T-helper 2 cell treated with Interferon-gamma antibody and Interleukin-4, amounts not matched to agents 5 μg/mL and 100 μg/mL, for 36 hours (primary cell): Measurements from ENCODE around the gene RFXAP.

ENCODE experiments used
- DNase-seq: peaks from one replicate; pipeline ENCODE4 v3.0.0; 2021; ENCODE audit warnings: low spot score
- H3K27ac Mint-ChIP-seq: one replicate; pipeline ENCODE4 v1.8.0; 2021; ENCODE audit warnings: mild to moderate bottlenecking, mixed read lengths
- H3K27me3 Mint-ChIP-seq: one replicate; pipeline ENCODE4 v1.8.0; 2021; ENCODE audit warnings: low read depth, mixed read lengths
- H3K36me3 Mint-ChIP-seq: one replicate; pipeline ENCODE4 v1.8.0; 2021; ENCODE audit warnings: low read depth, mixed read lengths
- H3K4me1 Mint-ChIP-seq: one replicate; pipeline ENCODE4 v1.8.0; 2021; ENCODE audit warnings: low read depth, mixed read lengths
- H3K4me3 Mint-ChIP-seq: one replicate; pipeline ENCODE4 v1.8.0; 2022; ENCODE audit warnings: mild to moderate bottlenecking, moderate library complexity, mixed read lengths
- H3K9me3 Mint-ChIP-seq: one replicate; pipeline ENCODE4 v1.8.0; 2021; ENCODE audit warnings: mixed read lengths

The RFXAP gene

GRCh38 chr13:36795463-36795862, 23.6 kb upstream of the RFXAP start:
- Mint-ChIP-seq H3K9me3 (no peaks in the 10 kb centered on the region), H3K36me3 (no peaks in the 10 kb centered on the region), H3K27ac (no peak overlapping the region), H3K4me1 (no peaks in the 10 kb centered on the region), H3K27me3 (peaks cover 10% of the 10 kb centered on the region), H3K4me3 (no peak overlapping the region)
- DNase-seq, result no peak

- H3K4me3 Mint-ChIP-seq, result no peak overlapping the region
- peaks cover 11% of the 10 kb centered on the region for H3K27me3 Mint-ChIP-seq
- no peak for DNase-seq
- H3K27ac Mint-ChIP-seq, result no peak overlapping the region
- H3K36me3 Mint-ChIP-seq, result no peaks in the 10 kb centered on the region
- H3K9me3 Mint-ChIP-seq, result no peaks in the 10 kb centered on the region
- no peaks in the 10 kb centered on the region for H3K4me1 Mint-ChIP-seq
Observed at GRCh38 chr13:36796052-36796451, 23.0 kb upstream of the RFXAP start.

- H3K36me3 Mint-ChIP-seq, result no peaks in the 10 kb centered on the region
- no peak overlapping the region for H3K4me3 Mint-ChIP-seq
Observed at GRCh38 chr13:36801035-36801434, 18.0 kb upstream of the RFXAP start.

DNA sequence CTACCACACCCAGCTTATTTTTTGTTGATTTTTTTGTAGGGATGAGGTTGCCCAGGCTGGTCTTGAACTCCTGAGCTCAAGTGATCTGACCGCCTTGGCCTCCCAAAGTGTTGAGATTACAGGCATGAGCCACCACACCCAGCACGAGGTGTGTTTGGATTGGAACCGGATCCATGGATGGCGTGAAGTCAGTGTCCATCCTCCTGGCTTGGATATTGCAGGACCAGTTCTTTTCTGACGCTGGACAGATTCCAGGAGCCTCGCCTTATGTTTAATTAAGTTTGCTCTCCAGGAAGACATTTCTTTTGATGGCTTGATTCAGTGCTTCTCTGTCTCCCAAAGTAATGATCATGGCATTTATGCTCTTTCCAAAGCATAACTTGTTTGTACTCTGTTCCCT, 14.4 kb upstream of the RFXAP start:
- Mint-ChIP-seq H3K9me3 (no peaks in the 10 kb centered on the region), H3K4me1 (no peaks in the 10 kb centered on the region), H3K36me3 (no peaks in the 10 kb centered on the region), H3K27me3 (peaks cover 22% of the 10 kb centered on the region), H3K4me3 (no peak overlapping the region), H3K27ac (no peak overlapping the region)
- DNase-seq, result no peak

More at GRCh38 chr13:36801035-36801434, 18.0 kb upstream of the RFXAP start:
- no peaks in the 10 kb centered on the region for H3K9me3 Mint-ChIP-seq
- H3K27me3 Mint-ChIP-seq, result peaks cover 21% of the 10 kb centered on the region
- no peak overlapping the region for H3K27ac Mint-ChIP-seq
- no peaks in the 10 kb centered on the region for H3K4me1 Mint-ChIP-seq
- no peak for DNase-seq

- no peaks in the 10 kb centered on the region for H3K36me3 Mint-ChIP-seq
- no peak overlapping the region for H3K27ac Mint-ChIP-seq
- no peak for DNase-seq
- peaks cover 25% of the 10 kb centered on the region for H3K27me3 Mint-ChIP-seq
- H3K4me3 Mint-ChIP-seq, result no peak overlapping the region
- H3K4me1 Mint-ChIP-seq, result no peaks in the 10 kb centered on the region
- no peaks in the 10 kb centered on the region for H3K9me3 Mint-ChIP-seq
Observed at GRCh38 chr13:36806102-36806501, 12.9 kb upstream of the RFXAP start.

GRCh38 chr13:36807616-36808015, 11.4 kb upstream of the RFXAP start:
- no peaks in the 10 kb centered on the region for H3K9me3 Mint-ChIP-seq
- H3K27ac Mint-ChIP-seq, result no peak overlapping the region
- DNase-seq, result no peak
- H3K4me1 Mint-ChIP-seq, result no peaks in the 10 kb centered on the region
- H3K27me3 Mint-ChIP-seq, result peaks cover 37% of the 10 kb centered on the region
- no peaks in the 10 kb centered on the region for H3K36me3 Mint-ChIP-seq
- no peak overlapping the region for H3K4me3 Mint-ChIP-seq

DNA sequence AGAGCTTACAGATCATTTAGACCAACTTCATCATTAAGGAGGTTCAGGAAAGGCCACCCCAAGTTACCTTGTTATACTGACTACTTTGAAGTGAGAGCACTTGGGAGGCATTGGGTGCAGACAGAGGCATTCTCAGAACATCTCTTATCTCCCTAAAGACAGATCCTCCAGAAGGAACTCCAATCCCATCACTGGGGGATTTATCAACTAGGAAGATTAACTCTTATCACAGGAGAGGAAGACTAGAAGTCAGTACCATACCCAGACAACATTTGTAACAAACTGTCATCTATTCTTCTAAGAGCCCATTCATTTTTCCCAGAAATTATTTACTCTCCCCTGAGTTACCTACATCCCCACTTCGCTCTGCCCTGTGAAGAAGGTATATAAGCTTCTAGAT, 5.8 kb upstream of the RFXAP start:
- H3K27ac Mint-ChIP-seq, result no peak overlapping the region
- peaks cover 46% of the 10 kb centered on the region for H3K27me3 Mint-ChIP-seq
- H3K9me3 Mint-ChIP-seq, result no peaks in the 10 kb centered on the region
- DNase-seq, result no peak
- H3K4me1 Mint-ChIP-seq, result peaks cover 3% of the 10 kb centered on the region
- H3K4me3 Mint-ChIP-seq, result no peak overlapping the region
- no peaks in the 10 kb centered on the region for H3K36me3 Mint-ChIP-seq

- Mint-ChIP-seq H3K27ac (no peak overlapping the region), H3K36me3 (no peaks in the 10 kb centered on the region), H3K4me3 (no peak overlapping the region), H3K9me3 (no peaks in the 10 kb centered on the region), H3K4me1 (peaks cover 9% of the 10 kb centered on the region), H3K27me3 (peaks cover 46% of the 10 kb centered on the region)
- DNase-seq, result no peak
Observed at GRCh38 chr13:36814465-36814864, 4.6 kb upstream of the RFXAP start.

- Mint-ChIP-seq H3K4me1 (peaks cover 11% of the 10 kb centered on the region), H3K4me3 (no peak overlapping the region), H3K27me3 (peaks cover 43% of the 10 kb centered on the region), H3K27ac (no peak overlapping the region), H3K36me3 (peaks cover 3% of the 10 kb centered on the region), H3K9me3 (no peaks in the 10 kb centered on the region)
- DNase-seq, result no peak
Observed at GRCh38 chr13:36815062-36815461, 4.0 kb upstream of the RFXAP start.

DNA sequence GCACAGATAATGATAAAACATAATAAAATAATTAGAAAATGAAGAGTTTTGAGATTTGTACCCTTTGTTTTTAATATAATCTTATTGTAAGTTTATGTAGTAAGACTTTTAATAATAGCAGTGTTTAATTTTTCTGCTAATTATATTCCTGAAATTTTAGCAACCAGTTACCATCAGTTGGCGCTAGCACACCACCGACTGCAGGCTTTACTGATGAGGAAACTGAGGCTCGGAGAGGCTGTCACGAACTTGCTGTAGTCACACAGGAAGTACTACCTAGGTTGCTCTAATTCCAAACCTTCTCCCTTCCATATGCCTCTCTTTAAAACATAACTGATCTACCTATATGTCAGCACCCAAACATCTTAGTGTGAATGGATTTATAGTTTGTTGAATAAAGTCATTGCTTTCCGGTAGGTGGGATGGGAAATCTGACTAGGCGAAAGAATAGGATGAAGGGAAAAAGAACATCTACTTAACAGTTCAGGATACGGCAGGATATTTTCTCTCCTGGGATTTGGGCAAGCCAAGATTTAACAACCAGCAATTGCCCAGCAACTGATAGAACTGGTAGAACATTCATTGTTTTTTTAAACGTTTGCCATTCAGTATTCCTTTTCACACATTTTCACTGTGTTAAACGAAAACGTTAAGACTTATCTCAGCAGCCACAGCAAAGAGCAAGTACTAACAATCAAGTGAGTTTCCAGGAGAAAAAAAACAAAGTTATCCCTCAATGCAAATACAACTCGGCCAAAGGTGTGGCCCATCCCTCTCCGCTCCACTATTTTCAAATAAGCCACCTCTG, 822 bp upstream of the RFXAP start:
- DNase-seq, result no peak
- Mint-ChIP-seq H3K4me3 (peak overlapping the region; percentile 90), H3K27me3 (peaks cover 27% of the 10 kb centered on the region), H3K36me3 (peaks cover 10% of the 10 kb centered on the region), H3K4me1 (peaks cover 35% of the 10 kb centered on the region), H3K9me3 (no peaks in the 10 kb centered on the region), H3K27ac (peak overlapping the region; percentile 89)

GRCh38 chr13:36819739-36820090, 693 bp downstream of the RFXAP start:
- Mint-ChIP-seq H3K27me3 (peaks cover 14% of the 10 kb centered on the region), H3K4me3 (peak overlapping the region; percentile 90), H3K4me1 (peaks cover 46% of the 10 kb centered on the region), H3K27ac (peak overlapping the region; percentile 89), H3K9me3 (no peaks in the 10 kb centered on the region), H3K36me3 (peaks cover 16% of the 10 kb centered on the region)
- DNase-seq, result peak; percentile 31

DNA sequence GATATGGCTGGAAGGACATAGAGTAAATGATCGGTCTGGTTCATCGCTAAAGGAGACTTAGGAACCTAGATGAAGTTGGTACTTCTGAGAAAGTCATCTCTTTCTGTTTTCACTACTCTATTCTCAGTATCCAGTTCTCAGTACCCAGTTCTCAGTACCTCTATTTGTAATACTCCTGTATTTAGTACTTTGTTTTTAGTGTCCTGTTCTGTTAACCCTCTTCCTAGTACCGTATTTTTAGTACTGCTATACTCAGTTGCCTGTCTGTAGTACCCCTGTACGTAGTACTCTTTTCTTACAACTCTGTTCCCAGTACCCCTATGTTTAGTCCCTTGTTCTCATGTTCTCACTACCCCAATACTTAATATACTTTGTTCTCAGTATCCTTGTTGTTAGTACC, 1.2 kb downstream of the RFXAP start:
- H3K36me3 Mint-ChIP-seq, result peaks cover 19% of the 10 kb centered on the region
- H3K27me3 Mint-ChIP-seq, result peaks cover 9% of the 10 kb centered on the region
- no peak for DNase-seq
- peaks cover 51% of the 10 kb centered on the region for H3K4me1 Mint-ChIP-seq
- H3K27ac Mint-ChIP-seq, result peak overlapping the region; percentile 89
- no peaks in the 10 kb centered on the region for H3K9me3 Mint-ChIP-seq
- H3K4me3 Mint-ChIP-seq, result peak overlapping the region; percentile 90

- Mint-ChIP-seq H3K4me3 (peak overlapping the region; percentile 22), H3K27ac (no peak overlapping the region), H3K27me3 (no peaks in the 10 kb centered on the region), H3K4me1 (peaks cover 49% of the 10 kb centered on the region), H3K36me3 (peaks cover 24% of the 10 kb centered on the region), H3K9me3 (no peaks in the 10 kb centered on the region)
- DNase-seq, result no peak
Observed at GRCh38 chr13:36822785-36823184, 3.8 kb downstream of the RFXAP start.

- peaks cover 34% of the 10 kb centered on the region for H3K36me3 Mint-ChIP-seq
- DNase-seq, result no peak
- H3K27me3 Mint-ChIP-seq, result no peaks in the 10 kb centered on the region
- no peak overlapping the region for H3K4me3 Mint-ChIP-seq
- H3K4me1 Mint-ChIP-seq, result peaks cover 6% of the 10 kb centered on the region
- no peaks in the 10 kb centered on the region for H3K9me3 Mint-ChIP-seq
- H3K27ac Mint-ChIP-seq, result no peak overlapping the region
Observed at GRCh38 chr13:36829753-36830152, 10.7 kb downstream of the RFXAP start.

DNA sequence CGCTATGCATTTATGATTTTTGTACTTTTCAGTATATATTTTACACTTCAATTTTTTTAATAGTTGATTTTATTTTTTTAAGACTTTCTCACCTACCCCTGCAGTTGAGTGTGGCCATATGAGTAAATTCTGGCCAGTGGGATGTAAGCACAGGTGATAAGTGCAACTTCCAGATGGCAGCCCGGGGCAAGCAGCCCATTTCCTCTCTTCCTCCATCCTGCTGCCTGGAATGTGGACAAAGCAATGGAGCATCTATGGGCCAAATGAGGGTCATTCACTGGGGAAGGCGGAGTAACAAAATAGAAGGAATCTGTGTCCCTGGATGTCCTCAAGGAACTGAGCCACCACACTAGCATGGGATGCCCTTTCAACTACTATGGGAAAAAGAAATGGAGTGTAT, 12.3 kb downstream of the RFXAP start:
- no peak overlapping the region for H3K27ac Mint-ChIP-seq
- H3K4me1 Mint-ChIP-seq, result peaks cover 3% of the 10 kb centered on the region
- H3K27me3 Mint-ChIP-seq, result no peaks in the 10 kb centered on the region
- no peak overlapping the region for H3K4me3 Mint-ChIP-seq
- no peaks in the 10 kb centered on the region for H3K9me3 Mint-ChIP-seq
- peaks cover 32% of the 10 kb centered on the region for H3K36me3 Mint-ChIP-seq
- no peak for DNase-seq
